Fibroblast of pulmonary artery (primary cell): ENCODE measurements around the gene LRRC57.
"Not testable (repeated sequence)": the region's sequence is repeated elsewhere in the genome, so short reads cannot be mapped to it uniquely, and the experiment has no call there.

ENCODE experiments used
- DNase-seq: peaks from one replicate; pipeline ENCODE4 v3.0.0-alpha.2; 2010; ENCODE audit warnings: low read depth
- H3K4me3 ChIP-seq: replicated peaks from 2 replicates; pipeline ENCODE4 v1.5.1; 2011; ENCODE audit warnings: low read depth, mild to moderate bottlenecking, control low read depth, low read length, moderate library complexity
- CTCF ChIP-seq: IDR thresholded peaks from 2 replicates; pipeline ENCODE4 v1.5.1; 2011; ENCODE audit warnings: mild to moderate bottlenecking, control low read depth, low read length, inconsistent platforms; ENCODE audit errors: missing control alignments

The LRRC57 gene

GRCh38 chr15:42576776-42577175, 28.2 kb upstream of the LRRC57 start:
- no peak for DNase-seq
- no peak for TF ChIP-seq CTCF
- H3K4me3 ChIP-seq = no peak overlapping the region

- TF ChIP-seq CTCF = no peak
These were observed 27.5 kb upstream of the LRRC57 start for GRCh38 chr15:42576040-42576594.

GRCh38 chr15:42575188-42576039, 26.8 kb upstream of the LRRC57 start, which contains the start of gene STARD9:
Gene STARD9 (plus strand): TSS chr15:42575606. CDS start chr15:42575716, 110 bp downstream.
- DNase-seq = peak; percentile 99
- peak within 1 kb of the TSS; percentile 86 for H3K4me3 ChIP-seq
- no peak for TF ChIP-seq CTCF

More at GRCh38 chr15:42576040-42576594, 27.5 kb upstream of the LRRC57 start:
- no peak for DNase-seq
- H3K4me3 ChIP-seq = peak overlapping the region; percentile 86

GRCh38 chr15:42558739-42559138, 10.1 kb upstream of the LRRC57 start:
- no peak overlapping the region for H3K4me3 ChIP-seq
- TF ChIP-seq CTCF = no peak
- no peak for DNase-seq

GRCh38 chr15:42556550-42557207, 8.1 kb upstream of the LRRC57 start:
- not testable (repeated sequence) for H3K4me3 ChIP-seq, DNase-seq

GRCh38 chr15:42553554-42553953, 5.0 kb upstream of the LRRC57 start:
- H3K4me3 ChIP-seq = no peak overlapping the region
- no peak for DNase-seq
- TF ChIP-seq CTCF = no peak

- no peak for TF ChIP-seq CTCF
- DNase-seq = no peak
- H3K4me3 ChIP-seq = peak overlapping the region; percentile 99
These were observed 1.3 kb upstream of the LRRC57 start for GRCh38 chr15:42549741-42550392.
